Measurements from ENCODE around the gene IDNK.

IDNK gene

DNA sequence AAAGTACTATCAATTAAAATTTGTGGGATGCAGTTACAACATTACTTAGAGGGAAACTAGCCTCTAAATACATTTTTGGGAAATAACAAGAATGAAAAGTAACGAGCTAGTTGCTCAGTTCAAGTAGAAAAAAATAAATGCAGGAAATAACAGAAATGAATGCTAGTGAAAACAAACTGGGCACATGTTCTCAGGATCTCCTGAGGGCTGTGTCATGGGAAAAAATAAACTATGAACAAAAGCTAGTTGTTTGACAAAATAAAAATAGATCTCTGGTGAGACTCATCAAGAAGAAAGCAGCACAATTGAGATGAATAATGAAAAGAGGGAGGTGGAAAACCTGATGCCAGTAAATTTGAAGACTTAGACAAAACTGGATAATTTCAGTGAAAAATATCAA is 16.3 kb downstream of the IDNK start:
- Histone ChIP-seq H3K27ac (ENCODE audit: low read depth, low read length) (no peak overlapping the region), H3K27me3 (ENCODE audit: control insufficient read depth, insufficient read depth, low read length) (no peaks in the 10 kb centered on the region)

DNA sequence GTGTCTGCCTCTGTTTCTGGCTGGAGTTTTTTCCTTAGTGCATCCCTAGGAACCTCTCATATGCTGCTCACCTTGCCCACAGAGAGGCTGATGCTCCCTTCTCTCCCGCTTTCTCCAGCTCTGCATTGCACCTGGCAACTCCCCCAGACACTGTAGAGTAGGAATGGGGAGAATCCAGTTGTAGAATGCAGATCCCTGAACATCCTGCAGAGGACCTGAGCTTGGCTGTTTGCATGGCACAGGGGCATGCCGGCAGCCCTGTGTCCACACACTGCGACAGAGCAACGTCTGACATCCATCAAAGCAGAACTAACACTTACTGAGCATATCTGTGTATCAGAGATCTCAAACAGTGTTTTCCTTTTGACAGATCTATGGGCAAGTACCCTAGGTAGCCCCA is 19.9 kb downstream of the IDNK start:
- Histone ChIP-seq H3K4me3 (ENCODE audit: low read length) (no peak overlapping the region), H3K4me1 (ENCODE audit: control insufficient read depth, insufficient read depth, low read length) (no peaks in the 10 kb centered on the region), H3K27me3 (ENCODE audit: control insufficient read depth, insufficient read depth, low read length) (no peaks in the 10 kb centered on the region), H3K27ac (ENCODE audit: low read depth, low read length) (no peak overlapping the region), H3K36me3 (ENCODE audit: control insufficient read depth, insufficient read depth, low read length) (no peaks in the 10 kb centered on the region), H3K9ac (ENCODE audit: low read length) (no peak overlapping the region)

More for the DNA sequence above, 16.3 kb downstream of the IDNK start:
- Histone ChIP-seq H3K4me1 (ENCODE audit: control insufficient read depth, insufficient read depth, low read length) (no peaks in the 10 kb centered on the region), H3K9ac (ENCODE audit: low read length) (no peak overlapping the region), H3K36me3 (ENCODE audit: control insufficient read depth, insufficient read depth, low read length) (no peaks in the 10 kb centered on the region), H3K4me3 (ENCODE audit: low read length) (no peak overlapping the region)

DNA sequence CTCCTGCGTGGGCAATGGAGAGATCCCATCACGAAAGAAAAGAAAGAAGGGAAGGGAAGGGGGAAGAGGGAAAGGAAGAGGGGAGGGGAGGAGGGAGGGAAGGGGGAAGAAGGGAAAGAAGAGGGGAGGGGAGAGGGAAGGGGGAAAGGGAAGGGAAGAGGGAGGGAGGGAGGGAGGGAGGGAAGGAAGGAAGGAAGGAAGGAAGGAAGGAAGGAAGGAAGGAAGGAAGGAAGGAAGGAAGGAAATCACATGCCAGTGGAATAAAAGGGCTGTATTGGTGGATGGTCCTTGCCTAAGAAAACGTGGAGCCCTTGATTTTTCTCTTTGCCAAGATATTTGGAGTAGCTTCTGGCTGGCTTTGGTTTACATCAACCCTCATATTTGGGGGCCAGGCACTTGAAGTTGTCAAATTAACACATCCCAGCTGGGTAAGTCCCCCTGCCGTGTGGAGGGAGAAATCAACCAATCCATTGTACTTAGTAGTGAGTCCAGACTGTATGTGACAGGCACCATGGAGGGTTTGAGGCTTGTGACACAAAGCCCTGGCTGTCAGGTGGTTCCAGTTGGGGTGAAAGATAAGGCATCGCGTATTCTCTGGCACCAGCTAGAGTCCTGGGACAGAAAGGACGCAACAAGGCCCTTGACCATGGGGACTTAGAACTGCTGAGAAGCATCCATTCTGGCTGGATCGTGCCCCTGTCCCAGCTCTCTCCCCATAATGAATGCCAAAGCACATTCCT is 23.7 kb downstream of the IDNK start:
- no peaks in the 10 kb centered on the region for H3K27me3 ChIP-seq (ENCODE audit: control insufficient read depth, insufficient read depth, low read length)
- no peaks in the 10 kb centered on the region for H3K36me3 ChIP-seq (ENCODE audit: control insufficient read depth, insufficient read depth, low read length)
- H3K4me1 ChIP-seq (ENCODE audit: control insufficient read depth, insufficient read depth, low read length), result no peaks in the 10 kb centered on the region
- no peak overlapping the region for H3K4me3 ChIP-seq (ENCODE audit: low read length)
- H3K27ac ChIP-seq (ENCODE audit: low read depth, low read length), result no peak overlapping the region
- no peak overlapping the region for H3K9ac ChIP-seq (ENCODE audit: low read length)

DNA sequence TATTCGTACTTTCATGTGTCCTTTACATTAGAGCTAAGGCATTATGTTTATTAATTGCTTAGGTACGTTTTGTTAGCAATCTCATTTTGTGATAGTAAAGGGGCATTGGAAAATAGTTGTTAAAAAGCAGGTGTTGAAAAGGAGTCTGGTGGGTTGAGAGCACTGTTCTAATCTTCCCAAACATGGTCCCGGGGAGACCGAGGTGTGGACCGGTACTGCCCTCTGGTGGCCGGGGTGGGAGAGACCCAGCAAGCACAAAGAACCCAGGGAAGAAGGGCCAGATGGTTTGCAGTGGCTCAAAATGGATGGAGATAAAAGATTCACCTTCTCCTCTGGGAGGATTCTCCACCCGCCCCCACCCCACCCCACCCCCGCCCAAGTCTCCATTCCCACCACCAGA is 26.1 kb downstream of the IDNK start:
- H3K9ac ChIP-seq (ENCODE audit: low read length), result no peak overlapping the region
- no peaks in the 10 kb centered on the region for H3K36me3 ChIP-seq (ENCODE audit: control insufficient read depth, insufficient read depth, low read length)

DNA sequence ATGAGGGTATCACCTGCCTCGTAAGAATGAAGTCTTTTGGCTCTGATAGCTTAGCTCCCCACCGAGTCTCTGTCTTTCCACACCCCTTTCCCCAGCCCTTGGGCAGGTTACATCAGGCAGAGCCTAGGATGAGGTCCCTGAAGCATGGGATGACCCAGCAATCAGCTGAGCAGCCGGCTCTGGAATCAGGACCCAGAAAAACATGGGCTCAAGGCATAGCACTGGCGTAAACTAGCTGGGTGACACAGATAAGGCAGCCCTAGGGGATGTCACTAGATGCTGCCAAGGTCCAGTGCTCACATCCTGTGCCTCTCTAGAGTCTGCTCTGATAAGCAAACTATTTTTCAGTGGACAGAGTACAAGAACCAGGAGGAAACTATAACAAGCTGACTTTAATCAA is 26.6 kb downstream of the IDNK start:
- H3K27ac ChIP-seq (ENCODE audit: low read depth, low read length), result no peak overlapping the region
- H3K36me3 ChIP-seq (ENCODE audit: control insufficient read depth, insufficient read depth, low read length), result no peaks in the 10 kb centered on the region
- no peak overlapping the region for H3K9ac ChIP-seq (ENCODE audit: low read length)
- H3K4me1 ChIP-seq (ENCODE audit: control insufficient read depth, insufficient read depth, low read length), result no peaks in the 10 kb centered on the region
- H3K27me3 ChIP-seq (ENCODE audit: control insufficient read depth, insufficient read depth, low read length), result no peaks in the 10 kb centered on the region
- H3K4me3 ChIP-seq (ENCODE audit: low read length), result no peak overlapping the region

More for the DNA sequence above, 26.1 kb downstream of the IDNK start:
- no peaks in the 10 kb centered on the region for H3K4me1 ChIP-seq (ENCODE audit: control insufficient read depth, insufficient read depth, low read length)
- H3K27ac ChIP-seq (ENCODE audit: low read depth, low read length), result no peak overlapping the region
- H3K4me3 ChIP-seq (ENCODE audit: low read length), result no peak overlapping the region
- H3K27me3 ChIP-seq (ENCODE audit: control insufficient read depth, insufficient read depth, low read length), result no peaks in the 10 kb centered on the region

DNA sequence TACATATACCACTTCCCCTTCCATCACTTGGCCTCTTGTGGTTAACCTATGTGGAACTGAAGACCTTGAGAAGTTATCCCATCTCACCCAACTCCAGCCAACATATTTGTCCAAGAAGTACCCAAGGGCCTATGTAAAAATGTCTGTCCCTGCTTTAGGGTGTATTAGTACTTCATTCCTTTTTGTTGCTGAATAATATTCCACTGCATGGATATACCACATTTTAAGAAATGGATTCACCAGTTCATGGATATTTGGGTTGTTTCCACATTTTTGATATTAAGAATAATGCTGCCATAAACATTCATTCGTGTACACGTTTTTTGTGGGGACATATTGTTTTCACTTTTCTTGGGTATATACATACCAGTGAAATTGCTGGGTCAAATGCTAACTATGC is 28.6 kb downstream of the IDNK start:
- Histone ChIP-seq H3K27ac (ENCODE audit: low read depth, low read length) (no peak overlapping the region), H3K4me3 (ENCODE audit: low read length) (no peak overlapping the region), H3K9ac (ENCODE audit: low read length) (no peak overlapping the region), H3K36me3 (ENCODE audit: control insufficient read depth, insufficient read depth, low read length) (no peaks in the 10 kb centered on the region), H3K4me1 (ENCODE audit: control insufficient read depth, insufficient read depth, low read length) (no peaks in the 10 kb centered on the region), H3K27me3 (ENCODE audit: control insufficient read depth, insufficient read depth, low read length) (no peaks in the 10 kb centered on the region)

DNA sequence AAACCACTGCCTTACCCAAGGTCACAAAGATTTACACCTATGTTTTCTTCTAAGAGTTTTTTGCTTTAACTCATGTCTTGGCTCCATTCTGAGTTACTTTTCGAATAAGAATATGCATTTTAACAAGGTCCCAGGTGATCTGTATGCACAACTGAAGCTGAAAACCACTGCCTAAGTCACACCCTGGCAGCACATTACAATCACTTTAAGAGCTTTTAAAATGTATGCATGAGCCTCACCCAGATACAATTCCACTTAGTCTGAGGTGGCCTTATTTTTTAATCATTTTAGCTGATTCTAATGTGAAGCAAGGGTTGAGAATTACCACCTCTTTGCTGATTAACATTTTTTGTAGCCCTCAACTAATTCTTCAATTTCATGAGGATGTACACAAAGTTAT is 29.5 kb downstream of the IDNK start:
- no peak overlapping the region for H3K4me3 ChIP-seq (ENCODE audit: low read length)
- no peak overlapping the region for H3K9ac ChIP-seq (ENCODE audit: low read length)
- no peaks in the 10 kb centered on the region for H3K4me1 ChIP-seq (ENCODE audit: control insufficient read depth, insufficient read depth, low read length)
- H3K27me3 ChIP-seq (ENCODE audit: control insufficient read depth, insufficient read depth, low read length), result no peaks in the 10 kb centered on the region
- H3K27ac ChIP-seq (ENCODE audit: low read depth, low read length), result no peak overlapping the region
- peaks cover 4% of the 10 kb centered on the region for H3K36me3 ChIP-seq (ENCODE audit: control insufficient read depth, insufficient read depth, low read length)

DNA sequence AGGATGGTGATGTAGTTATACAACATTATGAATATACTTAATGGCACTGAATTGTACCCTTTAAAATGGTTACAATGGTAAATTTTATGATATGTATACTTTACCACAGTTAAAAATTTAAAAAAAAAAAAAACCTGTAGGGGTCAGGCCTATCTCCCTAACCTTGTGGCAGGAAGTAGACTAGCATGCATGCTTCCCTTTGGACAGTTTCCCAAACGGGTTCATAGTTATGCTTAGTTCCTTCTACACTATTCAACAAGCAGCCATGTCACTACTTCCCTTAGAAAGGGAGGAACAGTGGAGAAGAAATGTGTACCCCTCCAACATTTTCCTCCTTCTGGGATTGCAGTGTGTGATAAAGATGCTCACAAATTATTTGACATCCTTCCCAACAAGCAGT is 32.5 kb downstream of the IDNK start:
- Histone ChIP-seq H3K27me3 (ENCODE audit: control insufficient read depth, insufficient read depth, low read length) (no peaks in the 10 kb centered on the region), H3K27ac (ENCODE audit: low read depth, low read length) (no peak overlapping the region), H3K36me3 (ENCODE audit: control insufficient read depth, insufficient read depth, low read length) (peaks cover 9% of the 10 kb centered on the region), H3K4me3 (ENCODE audit: low read length) (no peak overlapping the region), H3K9ac (ENCODE audit: low read length) (no peak overlapping the region), H3K4me1 (ENCODE audit: control insufficient read depth, insufficient read depth, low read length) (no peaks in the 10 kb centered on the region)

DNA sequence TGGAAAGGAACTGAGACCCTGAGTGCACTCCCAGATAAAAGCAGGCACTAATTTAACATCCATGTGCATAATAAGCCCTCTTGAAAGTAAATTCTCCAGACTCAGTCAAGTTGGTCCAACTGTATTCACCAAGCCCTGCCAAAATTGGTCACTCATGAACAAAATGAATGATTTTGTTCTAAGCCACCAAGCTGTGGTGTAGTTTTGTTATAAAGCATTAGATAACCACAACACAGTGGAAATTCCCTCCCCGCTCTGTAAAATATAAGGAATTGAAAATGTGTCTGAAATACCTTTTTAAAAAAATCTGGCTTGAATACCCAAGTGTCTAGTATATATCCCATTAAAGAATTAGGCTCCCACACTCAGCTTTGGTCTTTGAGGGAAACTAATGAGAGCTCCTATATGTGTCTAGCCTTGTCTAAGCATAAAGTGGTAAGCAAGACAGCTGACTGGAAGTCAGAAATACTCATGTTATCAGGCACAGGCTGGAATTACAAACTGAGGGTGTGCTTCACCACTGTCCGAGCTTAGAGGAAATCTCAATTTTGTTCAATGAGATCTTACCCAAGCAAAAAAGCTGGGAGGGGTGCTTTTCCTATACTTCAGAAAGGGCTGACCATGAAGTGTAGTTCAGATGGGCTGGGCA is 33.2 kb downstream of the IDNK start:
- H3K9ac ChIP-seq (ENCODE audit: low read length), result no peak overlapping the region
- no peak overlapping the region for H3K27ac ChIP-seq (ENCODE audit: low read depth, low read length)
- H3K36me3 ChIP-seq (ENCODE audit: control insufficient read depth, insufficient read depth, low read length), result peaks cover 9% of the 10 kb centered on the region
- no peaks in the 10 kb centered on the region for H3K4me1 ChIP-seq (ENCODE audit: control insufficient read depth, insufficient read depth, low read length)
- H3K27me3 ChIP-seq (ENCODE audit: control insufficient read depth, insufficient read depth, low read length), result no peaks in the 10 kb centered on the region
- no peak overlapping the region for H3K4me3 ChIP-seq (ENCODE audit: low read length)

DNA sequence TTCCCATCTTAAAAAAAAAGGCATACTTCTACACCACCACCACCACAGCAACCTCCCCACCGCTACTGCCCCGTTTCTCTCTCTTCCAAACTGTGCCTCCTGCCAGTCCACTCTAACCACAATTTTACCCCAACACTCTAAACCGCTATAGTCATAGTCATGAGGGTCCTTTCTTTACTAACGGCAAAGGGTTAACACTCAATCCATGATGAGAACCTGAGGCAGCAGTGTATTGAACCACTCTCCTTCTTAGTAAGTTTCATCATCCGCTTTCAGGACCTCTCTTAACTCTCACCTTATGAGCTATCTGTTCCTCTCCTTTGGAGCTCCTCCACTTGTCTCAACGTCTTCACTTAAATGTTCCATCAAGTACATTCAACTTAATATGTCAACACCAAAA is 34.0 kb downstream of the IDNK start:
- peaks cover 12% of the 10 kb centered on the region for H3K36me3 ChIP-seq (ENCODE audit: control insufficient read depth, insufficient read depth, low read length)
- H3K27ac ChIP-seq (ENCODE audit: low read depth, low read length), result no peak overlapping the region
- H3K9ac ChIP-seq (ENCODE audit: low read length), result no peak overlapping the region
- H3K4me1 ChIP-seq (ENCODE audit: control insufficient read depth, insufficient read depth, low read length), result no peaks in the 10 kb centered on the region
- no peaks in the 10 kb centered on the region for H3K27me3 ChIP-seq (ENCODE audit: control insufficient read depth, insufficient read depth, low read length)
- H3K4me3 ChIP-seq (ENCODE audit: low read length), result no peak overlapping the region

DNA sequence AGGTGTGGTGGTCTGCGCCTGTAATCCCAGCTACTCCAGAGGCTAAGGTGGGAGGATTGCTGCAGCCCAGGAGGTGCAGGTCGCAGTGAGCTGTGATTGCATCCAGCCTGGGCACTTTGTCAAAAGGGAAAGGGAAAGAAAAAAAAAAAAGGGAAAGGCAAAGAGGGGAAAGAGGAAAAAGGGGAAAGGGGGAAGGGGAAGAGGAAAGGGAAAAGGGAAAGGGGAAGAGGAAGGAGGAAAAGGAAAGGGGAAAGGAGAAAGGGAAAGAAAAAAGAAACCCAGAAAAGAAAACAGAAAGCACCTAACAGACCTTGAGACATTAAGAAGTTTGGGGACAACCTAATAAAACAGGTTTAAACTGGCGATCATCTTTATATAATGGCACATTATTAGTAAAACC is 40.0 kb downstream of the IDNK start:
- no peaks in the 10 kb centered on the region for H3K27me3 ChIP-seq (ENCODE audit: control insufficient read depth, insufficient read depth, low read length)
- H3K9ac ChIP-seq (ENCODE audit: low read length), result no peak overlapping the region
- H3K36me3 ChIP-seq (ENCODE audit: control insufficient read depth, insufficient read depth, low read length), result peaks cover 19% of the 10 kb centered on the region
- no peak overlapping the region for H3K4me3 ChIP-seq (ENCODE audit: low read length)
- H3K27ac ChIP-seq (ENCODE audit: low read depth, low read length), result no peak overlapping the region
- H3K4me1 ChIP-seq (ENCODE audit: control insufficient read depth, insufficient read depth, low read length), result no peaks in the 10 kb centered on the region

DNA sequence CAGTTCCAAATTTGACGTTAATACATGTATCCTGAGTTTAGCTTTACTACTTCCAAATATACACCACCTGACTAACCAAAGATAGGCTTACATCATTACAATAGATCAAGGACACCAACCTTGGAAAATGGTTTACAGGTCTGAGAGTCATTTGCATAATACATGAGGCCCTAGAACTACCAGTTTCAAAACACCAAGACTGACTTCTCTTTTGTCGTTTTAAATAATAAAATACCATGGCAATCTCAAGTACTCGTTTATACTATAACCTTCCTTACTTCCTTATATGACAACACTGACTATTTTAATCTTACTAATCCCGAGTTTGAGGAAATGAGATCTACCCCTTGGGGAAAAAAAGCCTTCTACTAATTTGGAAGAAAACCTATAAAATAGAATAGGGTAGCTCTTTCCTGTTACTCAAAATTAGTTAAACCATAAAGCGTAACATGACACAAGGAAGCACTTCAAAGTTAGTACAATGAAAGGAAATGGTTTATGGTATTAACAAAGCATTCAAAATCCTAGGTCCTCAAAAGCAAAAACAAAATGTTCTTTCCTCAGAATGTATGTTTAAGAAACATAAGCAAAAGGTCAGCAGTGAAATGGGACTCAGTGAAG is 42.7 kb downstream of the IDNK start:
- H3K4me3 ChIP-seq (ENCODE audit: low read length), result no peak overlapping the region
- no peaks in the 10 kb centered on the region for H3K4me1 ChIP-seq (ENCODE audit: control insufficient read depth, insufficient read depth, low read length)
- peaks cover 20% of the 10 kb centered on the region for H3K36me3 ChIP-seq (ENCODE audit: control insufficient read depth, insufficient read depth, low read length)
- H3K27ac ChIP-seq (ENCODE audit: low read depth, low read length), result no peak overlapping the region
- H3K9ac ChIP-seq (ENCODE audit: low read length), result no peak overlapping the region
- no peaks in the 10 kb centered on the region for H3K27me3 ChIP-seq (ENCODE audit: control insufficient read depth, insufficient read depth, low read length)

DNA sequence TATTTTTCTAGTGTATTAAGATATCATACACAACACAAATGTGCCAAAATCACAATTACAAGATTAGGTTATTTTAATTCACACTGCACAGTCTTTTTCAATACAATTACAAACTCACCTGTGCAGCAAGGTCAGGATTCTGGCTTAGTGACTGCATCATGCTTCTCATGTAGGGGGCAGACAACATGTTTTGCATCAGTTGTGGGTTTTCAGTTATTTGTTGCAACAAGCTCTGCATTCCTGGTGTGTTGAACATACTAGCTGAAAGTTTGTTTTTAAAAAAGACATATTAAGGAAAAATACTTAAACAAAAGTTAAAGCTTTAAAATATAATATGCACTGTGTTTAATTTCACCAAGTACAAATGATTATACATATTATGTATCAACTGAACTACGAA is 46.1 kb downstream of the IDNK start:
- Histone ChIP-seq H3K27ac (ENCODE audit: low read depth, low read length) (no peak overlapping the region), H3K4me3 (ENCODE audit: low read length) (no peak overlapping the region), H3K9ac (ENCODE audit: low read length) (no peak overlapping the region), H3K36me3 (ENCODE audit: control insufficient read depth, insufficient read depth, low read length) (peaks cover 16% of the 10 kb centered on the region), H3K4me1 (ENCODE audit: control insufficient read depth, insufficient read depth, low read length) (no peaks in the 10 kb centered on the region), H3K27me3 (ENCODE audit: control insufficient read depth, insufficient read depth, low read length) (no peaks in the 10 kb centered on the region)

Measured in rectal smooth muscle tissue (tissue), 1 donor.